SU-DHL-6 (cell line): ENCODE results near the gene MBNL1.

ENCODE experiments used
- H2AFZ ChIP-seq: fragments of 200-600 bp; sonication (generic); 2 replicates; pipeline ENCODE4 v1.6.1; 2014; ENCODE audit warnings: low read depth, mild to moderate bottlenecking, moderate library complexity, mixed read lengths, antibody characterized with exemption, low read length; ENCODE audit not compliant: severe bottlenecking
- H3F3A ChIP-seq: fragments of 200-600 bp; shearing (Covaris generic); 2 replicates; pipeline ENCODE4 v1.6.0; 2016; ENCODE audit warnings: antibody characterized with exemption, mild to moderate bottlenecking; ENCODE audit not compliant: insufficient read depth
- H3K27ac ChIP-seq: fragments of 200-600 bp; sonication (generic); 2 replicates; pipeline ENCODE4 v1.5.1; 2016; ENCODE audit warnings: low read depth, mild to moderate bottlenecking, low read length, moderate library complexity, mixed read lengths
- H3K27me3 ChIP-seq: fragments of 200-600 bp; sonication (generic), shearing (Covaris generic); 2 replicates; pipeline ENCODE4 v1.6.0; 2014; ENCODE audit warnings: mild to moderate bottlenecking, low read length
- H3K36me3 ChIP-seq: fragments of 200-600 bp; sonication (generic); 2 replicates; pipeline ENCODE4 v1.6.1; 2014; ENCODE audit warnings: mild to moderate bottlenecking, low read length, mixed read lengths
- H3K4me2 ChIP-seq: fragments of 300-600, 200-600 bp; shearing (Covaris generic), sonication (generic); 2 replicates; pipeline ENCODE4 v1.6.0; 2014; ENCODE audit warnings: low read length, low read depth, mild to moderate bottlenecking; ENCODE audit not compliant: poor library complexity, severe bottlenecking
- H3K4me3 ChIP-seq: fragments of 200-600 bp; sonication (generic); 2 replicates; pipeline ENCODE4 v1.5.1; 2014; ENCODE audit warnings: antibody characterized with exemption, low read length, mild to moderate bottlenecking, mixed read lengths; ENCODE audit not compliant: insufficient read depth, poor library complexity, severe bottlenecking
- H3K79me2 ChIP-seq: fragments of 200-600 bp; sonication (generic); 2 replicates; pipeline ENCODE4 v1.6.1; 2014; ENCODE audit warnings: mild to moderate bottlenecking, low read length, moderate library complexity; ENCODE audit not compliant: insufficient read depth
- H3K9ac ChIP-seq: fragments of 200-600 bp; sonication (generic); 2 replicates; pipeline ENCODE4 v1.7.0; 2014; ENCODE audit warnings: mild to moderate bottlenecking, low read length
- H3K9me2 ChIP-seq: fragments of 200-600 bp; sonication (generic); replicated peaks from 2 replicates; pipeline ENCODE4 v1.6.1; 2014; ENCODE audit warnings: low read length; ENCODE audit not compliant: insufficient read depth
- H3K9me3 ChIP-seq: fragments of 200-600 bp; sonication (generic); 2 replicates; pipeline ENCODE4 v1.6.1; 2014; ENCODE audit warnings: low read length, mixed read lengths; ENCODE audit not compliant: insufficient read depth
- H4K20me1 ChIP-seq: fragments of 200-600 bp; sonication (generic); 2 replicates; pipeline ENCODE4 v1.6.1; 2014; ENCODE audit warnings: low read depth, mild to moderate bottlenecking, antibody characterized with exemption, low read length, moderate library complexity, mixed read lengths
- EZH2phosphoT487 ChIP-seq: fragments of 200-600 bp; sonication (generic), shearing (Covaris generic); conservative IDR thresholded peaks from 2 replicates; pipeline ENCODE4 v1.6.1; 2018; ENCODE audit warnings: mild to moderate bottlenecking, antibody characterized with exemption, low read length, moderate library complexity, mixed read lengths
- TF ChIP-seq, protein P1 (sequence below): fragments of 200-600 bp; sonication (generic); IDR thresholded peaks from one replicate; pipeline ENCODE4 v1.5.1; 2017; ENCODE audit warnings: antibody characterized with exemption, mild to moderate bottlenecking, low read length, moderate library complexity; ENCODE audit not compliant: insufficient read depth, poor library complexity, severe bottlenecking

The MBNL1 gene

DNA sequence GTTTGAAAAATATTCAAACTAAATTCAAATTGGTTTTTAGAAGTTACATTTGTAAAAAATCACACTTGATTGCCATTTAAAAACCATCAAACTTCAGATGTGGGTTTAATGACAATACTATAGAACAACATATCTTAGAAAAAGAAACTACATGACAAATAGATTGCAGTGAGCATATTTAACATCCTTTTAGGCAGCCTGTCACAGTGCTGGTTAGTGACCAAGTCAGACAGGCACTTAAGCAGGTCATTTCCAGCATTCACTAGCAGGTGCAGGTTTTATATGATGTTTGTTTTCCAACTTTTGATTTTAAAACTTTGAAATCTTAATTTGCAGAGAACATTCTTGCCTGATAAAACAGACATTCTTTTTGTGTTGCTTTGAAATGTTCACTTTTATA lies 115.7 kb downstream of the MBNL1 start:
- Histone ChIP-seq H3K4me2 (peak overlapping the region; percentile 33), H3K9me2 (no peaks in the 10 kb centered on the region), H3K9ac (no peak overlapping the region), H3K27ac (peak overlapping the region; percentile 41; the same call in 1 of the 2 replicates), H3K79me2 (peaks cover 100% of the 10 kb centered on the region), H3K36me3 (no peaks in the 10 kb centered on the region; the same call in 1 of the 2 replicates), H4K20me1 (peaks cover 13% of the 10 kb centered on the region), H3K27me3 (no peaks in the 10 kb centered on the region), H3F3A (peaks cover 36% of the 10 kb centered on the region; the same call in 1 of the 2 replicates), H2AFZ (no peak overlapping the region), H3K9me3 (no peaks in the 10 kb centered on the region), H3K4me3 (no peak overlapping the region)
- TF ChIP-seq, protein P1, sequence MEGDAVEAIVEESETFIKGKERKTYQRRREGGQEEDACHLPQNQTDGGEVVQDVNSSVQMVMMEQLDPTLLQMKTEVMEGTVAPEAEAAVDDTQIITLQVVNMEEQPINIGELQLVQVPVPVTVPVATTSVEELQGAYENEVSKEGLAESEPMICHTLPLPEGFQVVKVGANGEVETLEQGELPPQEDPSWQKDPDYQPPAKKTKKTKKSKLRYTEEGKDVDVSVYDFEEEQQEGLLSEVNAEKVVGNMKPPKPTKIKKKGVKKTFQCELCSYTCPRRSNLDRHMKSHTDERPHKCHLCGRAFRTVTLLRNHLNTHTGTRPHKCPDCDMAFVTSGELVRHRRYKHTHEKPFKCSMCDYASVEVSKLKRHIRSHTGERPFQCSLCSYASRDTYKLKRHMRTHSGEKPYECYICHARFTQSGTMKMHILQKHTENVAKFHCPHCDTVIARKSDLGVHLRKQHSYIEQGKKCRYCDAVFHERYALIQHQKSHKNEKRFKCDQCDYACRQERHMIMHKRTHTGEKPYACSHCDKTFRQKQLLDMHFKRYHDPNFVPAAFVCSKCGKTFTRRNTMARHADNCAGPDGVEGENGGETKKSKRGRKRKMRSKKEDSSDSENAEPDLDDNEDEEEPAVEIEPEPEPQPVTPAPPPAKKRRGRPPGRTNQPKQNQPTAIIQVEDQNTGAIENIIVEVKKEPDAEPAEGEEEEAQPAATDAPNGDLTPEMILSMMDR: no peak

DNA sequence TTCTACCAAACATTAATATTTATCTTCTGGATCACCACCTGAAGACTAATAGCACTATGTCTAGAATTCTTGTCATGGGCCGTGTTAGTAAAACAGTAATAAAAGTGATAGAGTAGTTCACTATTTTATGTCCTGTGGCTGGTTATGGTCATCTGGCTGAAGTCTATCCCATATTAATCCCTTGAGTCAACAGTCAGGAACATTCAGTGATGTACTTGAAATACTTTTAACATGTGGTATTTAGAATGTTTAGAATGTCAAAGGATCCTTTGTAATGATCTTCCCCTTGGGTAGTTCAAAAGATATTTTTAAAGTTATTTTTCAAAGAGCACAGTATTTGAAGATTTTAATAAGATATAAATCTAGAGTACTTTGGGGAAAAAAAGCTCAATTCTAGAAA lies 117.0 kb downstream of the MBNL1 start:
- Histone ChIP-seq H3K4me2 (peak overlapping the region; percentile 33), H2AFZ (no peak overlapping the region), H3K27ac (peak overlapping the region; percentile 41; the same call in 1 of the 2 replicates), H3K27me3 (no peaks in the 10 kb centered on the region), H3K4me3 (no peak overlapping the region), H3K9me3 (no peaks in the 10 kb centered on the region), H4K20me1 (peaks cover 16% of the 10 kb centered on the region), H3F3A (peaks cover 38% of the 10 kb centered on the region; the same call in 1 of the 2 replicates), H3K9me2 (no peaks in the 10 kb centered on the region), H3K9ac (no peak overlapping the region), H3K79me2 (peaks cover 100% of the 10 kb centered on the region), H3K36me3 (peaks cover 2% of the 10 kb centered on the region)
- TF ChIP-seq, protein P1: no peak
- no peak for TF ChIP-seq EZH2phosphoT487

DNA sequence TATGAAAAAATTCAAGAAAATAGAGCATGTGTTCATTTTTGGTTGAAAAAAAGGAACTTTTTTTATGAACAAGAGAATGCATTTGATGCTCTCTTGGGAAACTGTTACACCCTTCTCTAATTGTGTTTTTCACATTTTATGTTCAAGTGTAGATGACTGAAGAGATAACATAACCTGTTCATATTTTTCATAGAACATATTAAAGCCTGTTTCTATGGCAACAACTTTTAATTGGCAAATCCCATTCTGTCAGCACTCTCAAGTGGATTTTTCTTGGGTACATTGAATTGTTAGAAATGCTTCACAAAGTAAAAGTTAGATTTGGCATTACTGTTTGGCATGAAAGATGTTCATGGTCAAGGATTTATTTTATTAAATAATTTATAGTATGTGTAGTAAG lies 117.5 kb downstream of the MBNL1 start:
- H3F3A ChIP-seq: peaks cover 38% of the 10 kb centered on the region; the same call in 1 of the 2 replicates
- TF ChIP-seq, protein P1: no peak
- no peak for TF ChIP-seq EZH2phosphoT487
- peak overlapping the region; percentile 41 for H3K27ac ChIP-seq
- peaks cover 16% of the 10 kb centered on the region for H4K20me1 ChIP-seq
- H3K9me3 ChIP-seq: no peaks in the 10 kb centered on the region
- no peaks in the 10 kb centered on the region for H3K9me2 ChIP-seq
- peaks cover 5% of the 10 kb centered on the region for H3K36me3 ChIP-seq
- H3K27me3 ChIP-seq: no peaks in the 10 kb centered on the region
- no peak overlapping the region for H2AFZ ChIP-seq
- H3K4me3 ChIP-seq: no peak overlapping the region
- peaks cover 100% of the 10 kb centered on the region for H3K79me2 ChIP-seq
- no peak overlapping the region for H3K9ac ChIP-seq
- peak overlapping the region; percentile 33 for H3K4me2 ChIP-seq

DNA sequence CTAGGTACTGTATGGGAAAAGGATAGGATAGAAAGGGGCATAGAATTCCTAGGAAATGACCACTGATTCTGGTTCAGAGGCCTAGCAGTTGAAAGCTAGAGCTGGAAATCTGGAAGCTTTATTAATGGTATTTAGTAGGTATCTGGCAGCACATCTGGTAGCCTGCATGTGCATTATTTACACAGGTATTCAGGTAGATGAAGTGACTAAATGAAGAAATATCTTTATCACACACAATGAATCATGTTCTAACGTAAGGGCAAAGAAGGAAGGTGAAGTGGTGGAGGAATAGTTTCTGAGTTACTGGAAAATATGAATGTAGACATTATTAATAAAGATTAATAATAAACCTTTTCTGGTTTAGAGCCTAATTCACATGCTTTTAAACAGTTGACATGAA lies 119.9 kb downstream of the MBNL1 start:
- no peak overlapping the region for H3K4me2 ChIP-seq
- peaks cover 16% of the 10 kb centered on the region for H3K36me3 ChIP-seq

More for the DNA sequence above, 119.9 kb downstream of the MBNL1 start:
- Histone ChIP-seq H3K9me2 (no peaks in the 10 kb centered on the region), H3K4me3 (no peak overlapping the region), H3K79me2 (peaks cover 100% of the 10 kb centered on the region), H3K9ac (no peak overlapping the region), H4K20me1 (peaks cover 18% of the 10 kb centered on the region), H2AFZ (no peak overlapping the region), H3F3A (peaks cover 30% of the 10 kb centered on the region; the same call in 1 of the 2 replicates), H3K9me3 (no peaks in the 10 kb centered on the region), H3K27ac (no peak overlapping the region), H3K27me3 (no peaks in the 10 kb centered on the region)
- TF ChIP-seq EZH2phosphoT487: no peak
- TF ChIP-seq, protein P1: no peak
